DND-41 (cell line): ENCODE results near the gene ZNF536.

Experiments used
- ATAC-seq: fragments of 200-7000 bp; cut with Tn5 transposase; 3 replicates; pipeline ENCODE4 v1.9.1; 2021; ENCODE audit warnings: low read depth; ENCODE audit not compliant: insufficient read depth
- DNase-seq: peaks from one replicate; pipeline ENCODE4 v3.0.0-alpha.2; 2020
- H2AFZ ChIP-seq: 2 replicates; pipeline ENCODE4 v1.6.0; 2012; ENCODE audit warnings: low read depth, low read length
- H3K27ac ChIP-seq: 2 replicates; pipeline ENCODE4 v1.5.1; 2012; ENCODE audit warnings: low read length, inconsistent platforms
- H3K27me3 ChIP-seq: fragments of 200-600 bp; sonication (generic); 2 replicates; pipeline ENCODE4 v1.6.0; 2012; ENCODE audit warnings: low read length, mild to moderate bottlenecking, inconsistent platforms; ENCODE audit not compliant: insufficient read depth, poor library complexity
- H3K36me3 ChIP-seq: 2 replicates; pipeline ENCODE4 v1.5.1; 2012; ENCODE audit warnings: low read length, inconsistent platforms; ENCODE audit not compliant: insufficient read depth
- H3K4me1 ChIP-seq: 2 replicates; pipeline ENCODE4 v1.5.1; 2012; ENCODE audit warnings: mild to moderate bottlenecking, low read length; ENCODE audit not compliant: insufficient read depth
- H3K4me2 ChIP-seq: 2 replicates; pipeline ENCODE4 v1.6.0; 2012; ENCODE audit warnings: mild to moderate bottlenecking, moderate library complexity, low read length, inconsistent platforms; ENCODE audit not compliant: insufficient read depth
- H3K4me3 ChIP-seq, 2 experiments: fragments of 200-600 bp in 1 of 2; shearing (Covaris generic) in 1 of 2; 2 replicates each; pipeline ENCODE4 v1.5.1; 2012 to 2016; ENCODE audit warnings: inconsistent platforms in 2 of 2, low read length in 2 of 2, mild to moderate bottlenecking in 2 of 2, low read depth in 1 of 2, moderate library complexity in 1 of 2
- H3K79me2 ChIP-seq: 2 replicates; pipeline ENCODE4 v1.6.0; 2012; ENCODE audit warnings: low read length, inconsistent platforms; ENCODE audit not compliant: insufficient read depth
- H3K9ac ChIP-seq: 2 replicates; pipeline ENCODE4 v1.6.0; 2012; ENCODE audit warnings: low read depth, mild to moderate bottlenecking, inconsistent platforms, low read length, moderate library complexity
- H3K9me3 ChIP-seq: 2 replicates; pipeline ENCODE4 v1.5.1; 2012; ENCODE audit warnings: low read length, moderate library complexity, mild to moderate bottlenecking, inconsistent platforms; ENCODE audit not compliant: insufficient read depth, severe bottlenecking
- H4K20me1 ChIP-seq: 2 replicates; pipeline ENCODE4 v1.6.0; 2012; ENCODE audit warnings: low read length; ENCODE audit not compliant: insufficient read depth
- CTCF ChIP-seq: IDR thresholded peaks from 2 replicates; pipeline ENCODE4 v1.5.1; 2012; ENCODE audit warnings: borderline replicate concordance, low read length, moderate library complexity, mild to moderate bottlenecking; ENCODE audit not compliant: poor library complexity, severe bottlenecking; ENCODE audit errors: extremely low read depth
- EZH2 ChIP-seq: IDR thresholded peaks from 3 replicates; pipeline ENCODE4 v1.6.1; 2012; ENCODE audit warnings: borderline replicate concordance, low read depth, mild to moderate bottlenecking, moderate library complexity, low read length, inconsistent platforms; ENCODE audit not compliant: severe bottlenecking

ZNF536 gene

GRCh38 chr19:30606114-30607050, 234.2 kb downstream of the ZNF536 start:
- Histone ChIP-seq H3K4me1 (no peaks in the 10 kb centered on the region), H3K36me3 (no peaks in the 10 kb centered on the region), H4K20me1 (no peaks in the 10 kb centered on the region; the same call in 1 of the 2 replicates), H3K27me3 (no peaks in the 10 kb centered on the region), H3K79me2 (no peaks in the 10 kb centered on the region), H3K4me2 (no peak overlapping the region), H3K27ac (no peak overlapping the region), H3K9ac (no peak overlapping the region), H2AFZ (no peak overlapping the region), H3K4me3 (no peak overlapping the region), H3K9me3 (no peaks in the 10 kb centered on the region)
- no peak for DNase-seq
- no peak for TF ChIP-seq CTCF
- no peak for TF ChIP-seq EZH2
- ATAC-seq, result no peak
